OCI-LY1 (cell line): ENCODE measurements around the gene MEIOB.

Experiments
- EZH2 ChIP-seq: fragments of 200-600 bp; sonication (generic), shearing (Covaris generic); IDR thresholded peaks from 2 replicates; pipeline ENCODE4 v1.8.0; 2017; ENCODE audit warnings: borderline replicate concordance, mixed run types, mild to moderate bottlenecking, antibody characterized with exemption, low read length, moderate library complexity, mixed read lengths
- TF ChIP-seq, protein P1 (sequence below): fragments of 200-600 bp; sonication (generic), shearing (Covaris generic); IDR thresholded peaks from 2 replicates; pipeline ENCODE4 v1.5.1; 2017; ENCODE audit warnings: mild to moderate bottlenecking, antibody characterized with exemption, low read length, moderate library complexity, mixed read lengths

DNA sequence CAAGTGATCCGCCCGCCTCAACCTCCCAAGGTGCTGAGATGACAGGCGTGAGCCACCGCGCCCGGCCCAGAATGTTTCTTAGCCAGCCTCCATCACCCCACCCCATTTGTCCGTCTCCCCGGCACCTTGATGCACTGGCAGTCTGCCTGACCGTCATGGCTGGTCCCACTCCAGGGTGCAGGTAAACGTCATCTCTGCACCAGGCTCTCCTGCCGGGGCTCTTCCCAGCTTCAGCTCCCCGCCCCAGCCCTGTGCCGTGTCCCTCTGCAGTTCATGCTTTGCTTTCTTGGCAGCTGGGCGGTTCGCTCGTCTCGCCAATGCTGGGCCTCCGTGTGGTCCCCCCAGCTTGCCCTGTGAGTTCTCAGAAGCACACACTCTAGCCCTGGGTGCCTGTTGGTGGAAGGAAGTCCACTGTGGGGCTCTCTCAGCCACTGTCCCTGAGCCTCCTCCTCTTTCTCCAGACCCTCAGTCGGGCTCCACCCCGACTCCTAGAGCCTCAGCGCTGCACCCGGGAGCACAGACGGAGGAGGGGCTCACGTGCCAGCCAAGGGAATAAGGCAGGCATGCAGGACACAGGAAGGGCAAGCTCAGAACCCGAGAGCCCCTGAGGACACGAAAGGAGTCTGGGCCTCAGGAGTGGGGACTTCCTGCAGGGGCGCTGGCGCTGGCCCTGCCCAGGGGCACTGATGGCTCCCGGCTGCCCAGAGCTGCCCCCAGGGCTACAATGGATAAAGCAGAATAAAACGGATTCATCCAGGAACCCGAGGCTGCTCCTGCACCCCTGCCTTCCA lies 34.3 kb upstream of the MEIOB start:
- TF ChIP-seq, protein P1, sequence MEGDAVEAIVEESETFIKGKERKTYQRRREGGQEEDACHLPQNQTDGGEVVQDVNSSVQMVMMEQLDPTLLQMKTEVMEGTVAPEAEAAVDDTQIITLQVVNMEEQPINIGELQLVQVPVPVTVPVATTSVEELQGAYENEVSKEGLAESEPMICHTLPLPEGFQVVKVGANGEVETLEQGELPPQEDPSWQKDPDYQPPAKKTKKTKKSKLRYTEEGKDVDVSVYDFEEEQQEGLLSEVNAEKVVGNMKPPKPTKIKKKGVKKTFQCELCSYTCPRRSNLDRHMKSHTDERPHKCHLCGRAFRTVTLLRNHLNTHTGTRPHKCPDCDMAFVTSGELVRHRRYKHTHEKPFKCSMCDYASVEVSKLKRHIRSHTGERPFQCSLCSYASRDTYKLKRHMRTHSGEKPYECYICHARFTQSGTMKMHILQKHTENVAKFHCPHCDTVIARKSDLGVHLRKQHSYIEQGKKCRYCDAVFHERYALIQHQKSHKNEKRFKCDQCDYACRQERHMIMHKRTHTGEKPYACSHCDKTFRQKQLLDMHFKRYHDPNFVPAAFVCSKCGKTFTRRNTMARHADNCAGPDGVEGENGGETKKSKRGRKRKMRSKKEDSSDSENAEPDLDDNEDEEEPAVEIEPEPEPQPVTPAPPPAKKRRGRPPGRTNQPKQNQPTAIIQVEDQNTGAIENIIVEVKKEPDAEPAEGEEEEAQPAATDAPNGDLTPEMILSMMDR, result no peak
- no peak for TF ChIP-seq EZH2
